GM13977 (cell line): Measurements from ENCODE around the gene AQP7.
"Not testable (repeated sequence)": the region's sequence is repeated elsewhere in the genome, so short reads cannot be mapped to it uniquely, and the experiment has no call there.

ENCODE experiments used
- DNase-seq: peaks from one replicate; pipeline ENCODE4 v3.0.0; 2012; ENCODE audit warnings: low spot score
- CTCF ChIP-seq: IDR thresholded peaks from 2 replicates; pipeline ENCODE4 v1.5.1; 2012; ENCODE audit warnings: mild to moderate bottlenecking, control low read depth; ENCODE audit not compliant: insufficient read depth; ENCODE audit errors: extremely low read depth, missing control alignments
- in situ Hi-C: fragments of 300-500 bp; cut with MboI; formaldehyde crosslinking; loops from one replicate; pipeline ENCODE4 v1.12.0; 2022; ENCODE audit warnings: low sequenced_read_pairs, low pct_unique_long_range_greater_than_20kb, mixed read lengths, inconsistent platforms; ENCODE audit not compliant: unreplicated experiment

AQP7 gene

GRCh38 chr9:33414889-33415500 lies 12.6 kb upstream of the AQP7 start:
- no peak for TF ChIP-seq CTCF
- in situ Hi-C loops, result no loop called here
- no peak for DNase-seq

- no peak for TF ChIP-seq CTCF
- in situ Hi-C loops, result no loop called here
Measured at GRCh38 chr9:33414268-33414667, 11.9 kb upstream of the AQP7 start.

GRCh38 chr9:33408087-33408486 lies 5.7 kb upstream of the AQP7 start:
- no peak for TF ChIP-seq CTCF
- no peak for DNase-seq
- in situ Hi-C loops, result no loop called here

More at GRCh38 chr9:33414268-33414667, 11.9 kb upstream of the AQP7 start:
- no peak for DNase-seq

GRCh38 chr9:33407061-33407460 lies 4.7 kb upstream of the AQP7 start:
- no peak for TF ChIP-seq CTCF
- in situ Hi-C loops, result no loop called here
- DNase-seq, result no peak

GRCh38 chr9:33404788-33405362 lies 2.5 kb upstream of the AQP7 start:
- TF ChIP-seq CTCF, result no peak
- in situ Hi-C loops, result no loop called here
- no peak for DNase-seq

- TF ChIP-seq CTCF, result no peak
- no peak for DNase-seq
- in situ Hi-C loops, result no loop called here
Measured at GRCh38 chr9:33403941-33404787, 1.8 kb upstream of the AQP7 start.

- in situ Hi-C loops, DNase-seq: not testable (repeated sequence)
Measured at GRCh38 chr9:33401809-33402208, 559 bp downstream of the AQP7 start.

- DNase-seq, in situ Hi-C loops: not testable (repeated sequence)
Measured at GRCh38 chr9:33399047-33399446, 3.3 kb downstream of the AQP7 start.

GRCh38 chr9:33397801-33398200 lies 4.6 kb downstream of the AQP7 start:
- DNase-seq, in situ Hi-C loops: not testable (repeated sequence)
